IMR-90 (cell line): ENCODE results near the gene HOXA7. TPM values are rescaled to one million over a fixed set of nuclear protein-coding genes. Genes with fewer than 3 reads are reported as not detected.

Source experiments
- ATAC-seq: fragments of 200-7000 bp; cut with Tn5 transposase; 2 replicates; pipeline ENCODE4 v1.9.1; 2020; ENCODE audit warnings: low read depth, mild to moderate bottlenecking, moderate library complexity
- BruUV-seq: library from RNA; stranded (reverse); fragments of 400-500 nt; replicated peaks from 2 replicates; lab custom pipeline; 2021; lab: Mats Ljungman, UMichigan
- CTCF ChIA-PET: fragments of 300-600 bp; formaldehyde crosslinking; extraction: SDS; loops from one replicate; lab custom pipeline; 2021; ENCODE audit warnings: antibody characterized with exemption; lab: Yijun Ruan, JAX
- POLR2A ChIA-PET: fragments of 300-600 bp; sonication (Branson Sonifier 250); formaldehyde crosslinking; loops from one replicate; lab custom pipeline; 2022; ENCODE audit warnings: antibody characterized with exemption; ENCODE audit not compliant: unreplicated experiment; lab: Charles Lee
- DNase-seq: peaks from one replicate; pipeline ENCODE4 v3.0.0; 2013
- H2AFZ ChIP-seq: replicated peaks from 2 replicates; pipeline ENCODE3; 2013; ENCODE audit warnings: low read length, mild to moderate bottlenecking; ENCODE audit not compliant: poor library complexity
- H2AK5ac ChIP-seq: 2 replicates; pipeline ENCODE4 v1.6.1; 2013; ENCODE audit warnings: low read depth, low read length, inconsistent platforms
- H2AK9ac ChIP-seq: replicated peaks from 2 replicates; pipeline ENCODE3; 2013; ENCODE audit warnings: mild to moderate bottlenecking, low read depth, low read length, moderate library complexity; ENCODE audit not compliant: poor library complexity
- H2BK120ac ChIP-seq: 2 replicates; pipeline ENCODE4 v1.6.1; 2013; ENCODE audit warnings: low read depth, low read length, inconsistent platforms
- H2BK15ac ChIP-seq: 3 replicates; pipeline ENCODE4 v1.6.1; 2013; ENCODE audit warnings: low read depth, low read length, inconsistent platforms
- H2BK20ac ChIP-seq: 2 replicates; pipeline ENCODE4 v1.6.1; 2013; ENCODE audit warnings: low read depth, mild to moderate bottlenecking, inconsistent platforms, low read length, moderate library complexity
- H2BK5ac ChIP-seq: 2 replicates; pipeline ENCODE4 v1.6.1; 2013; ENCODE audit warnings: mild to moderate bottlenecking, low read depth, low read length, inconsistent platforms; ENCODE audit not compliant: poor library complexity, severe bottlenecking
- H3K14ac ChIP-seq: replicated peaks from 2 replicates; pipeline ENCODE4 v1.6.1; 2013; ENCODE audit warnings: low read depth, low read length, inconsistent platforms
- H3K18ac ChIP-seq: 2 replicates; pipeline ENCODE4 v1.6.1; 2013; ENCODE audit warnings: low read depth, low read length, control low read depth
- H3K23ac ChIP-seq: 2 replicates; pipeline ENCODE4 v1.6.1; 2013; ENCODE audit warnings: low read depth, low read length, inconsistent platforms
- H3K27ac ChIP-seq: 2 replicates; pipeline ENCODE4 v1.5.1; 2013; ENCODE audit warnings: mild to moderate bottlenecking, control low read depth, low read length; ENCODE audit not compliant: insufficient read depth
- H3K27me3 ChIP-seq: 2 replicates; pipeline ENCODE4 v1.6.1; 2013; ENCODE audit warnings: low read length; ENCODE audit not compliant: control insufficient read depth, insufficient read depth
- H3K36me3 ChIP-seq: 2 replicates; pipeline ENCODE4 v1.6.1; 2013; ENCODE audit warnings: low read length, mixed read lengths; ENCODE audit not compliant: control insufficient read depth, insufficient read depth
- H3K4ac ChIP-seq: 2 replicates; pipeline ENCODE4 v1.6.1; 2013; ENCODE audit warnings: low read depth, low read length, inconsistent platforms
- H3K4me1 ChIP-seq: 2 replicates; pipeline ENCODE4 v1.6.1; 2013; ENCODE audit warnings: low read length, mixed read lengths; ENCODE audit not compliant: control insufficient read depth, insufficient read depth
- H3K4me2 ChIP-seq: 2 replicates; pipeline ENCODE4 v1.6.1; 2013; ENCODE audit warnings: low read depth, mild to moderate bottlenecking, control low read depth, low read length, moderate library complexity
- H3K4me3 ChIP-seq: 2 replicates; pipeline ENCODE4 v1.5.1; 2013; ENCODE audit warnings: low read depth, mild to moderate bottlenecking, control low read depth, low read length, moderate library complexity; ENCODE audit not compliant: insufficient read depth
- H3K56ac ChIP-seq: 2 replicates; pipeline ENCODE4 v1.6.1; 2013; ENCODE audit warnings: low read length, inconsistent platforms; ENCODE audit not compliant: insufficient read depth; ENCODE audit errors: extremely low read depth
- H3K79me1 ChIP-seq, 2 experiments: 2 replicates each; pipeline ENCODE4 v1.6.1; 2013; ENCODE audit warnings: low read length in 2 of 2, inconsistent platforms in 1 of 2, low read depth in 1 of 2
- H3K9ac ChIP-seq: 2 replicates; pipeline ENCODE4 v1.6.1; 2013; ENCODE audit warnings: low read depth, low read length, control low read depth
- H3K9me1 ChIP-seq: 2 replicates; pipeline ENCODE4 v1.6.1; 2013; ENCODE audit warnings: low read length, inconsistent platforms; ENCODE audit not compliant: insufficient read depth
- H3K9me3 ChIP-seq: 2 replicates; pipeline ENCODE4 v1.6.1; 2013; ENCODE audit warnings: low read length; ENCODE audit not compliant: control insufficient read depth, insufficient read depth
- H4K20me1 ChIP-seq: 2 replicates; pipeline ENCODE4 v1.6.1; 2013; ENCODE audit warnings: low read length, inconsistent platforms; ENCODE audit not compliant: insufficient read depth
- H4K5ac ChIP-seq: 2 replicates; pipeline ENCODE4 v1.6.1; 2013; ENCODE audit warnings: mild to moderate bottlenecking, low read depth, low read length, control low read depth
- H4K8ac ChIP-seq, 2 experiments: 2 replicates each; pipeline ENCODE4 v1.6.1; 2013; ENCODE audit warnings: low read depth in 2 of 2, low read length in 2 of 2, control low read depth in 1 of 2, inconsistent platforms in 1 of 2
- H4K91ac ChIP-seq: 2 replicates; pipeline ENCODE4 v1.6.1; 2013; ENCODE audit warnings: low read depth, low read length, inconsistent platforms; ENCODE audit not compliant: insufficient read depth
- BHLHE40 ChIP-seq: fragments of 150-350 bp; IDR thresholded peaks from 2 replicates; pipeline ENCODE4 v1.6.1; 2016; ENCODE audit warnings: mild to moderate bottlenecking, low read depth, low read length
- CEBPB ChIP-seq: IDR thresholded peaks from 2 replicates; pipeline ENCODE4 v1.6.1; 2012; ENCODE audit warnings: low read depth, low read length, improper control_type of control experiment
- CTCF ChIP-seq: conservative IDR thresholded peaks from 2 replicates; pipeline ENCODE4 v1.5.1; 2012; ENCODE audit warnings: mild to moderate bottlenecking, low read depth, low read length, improper control_type of control experiment
- ELK1 ChIP-seq: fragments of 150-350 bp; IDR thresholded peaks from 2 replicates; pipeline ENCODE4 v1.6.1; 2016; ENCODE audit warnings: low read depth, mild to moderate bottlenecking, low read length, moderate library complexity, borderline replicate concordance
- FOS ChIP-seq: fragments of 150-350 bp; IDR thresholded peaks from 2 replicates; pipeline ENCODE4 v1.6.1; 2016; ENCODE audit warnings: low read depth, low read length
- RCOR1 ChIP-seq: IDR thresholded peaks from 2 replicates; pipeline ENCODE4 v1.6.1; 2012; ENCODE audit warnings: mild to moderate bottlenecking, low read length, improper control_type of control experiment; ENCODE audit not compliant: insufficient replicate concordance
- RFX5 ChIP-seq: IDR thresholded peaks from 2 replicates; pipeline ENCODE4 v1.8.0; 2012; ENCODE audit warnings: low read depth, mild to moderate bottlenecking, low read length, moderate library complexity
- SMC3 ChIP-seq: fragments of 150-350 bp; IDR thresholded peaks from 2 replicates; pipeline ENCODE4 v1.6.1; 2016; ENCODE audit warnings: low read depth, mild to moderate bottlenecking, antibody characterized with exemption, low read length, moderate library complexity
- WGBS, 2 experiments: methylation state at CpG; one replicate each; pipeline versions ENCODE4 v1.1.5 to v1.1.7; 2013; ENCODE audit warnings: missing lambda C conversion rate in 2 of 2; ENCODE audit not compliant: insufficient read length in 1 of 2; ENCODE audit errors: extremely low coverage in 2 of 2; 5-methylcytosine and 5-hydroxymethylcytosine counted together
- dilution Hi-C: fragments of 300-500 bp; cut with HindIII; formaldehyde crosslinking; loops from one replicate; pipeline ENCODE4 v1.14.3; 2018; ENCODE audit warnings: low sequenced_read_pairs; ENCODE audit not compliant: unreplicated experiment
- in situ Hi-C: fragments of 300-500 bp; cut with MboI; formaldehyde crosslinking; loops from 3 replicates; pipeline ENCODE4 v1.14.3; 2019; ENCODE audit warnings: low sequenced_read_pairs, inconsistent platforms, mixed read lengths
- intact Hi-C: fragments of 100-400 bp; cut with micrococcal nuclease; formaldehyde crosslinking; loops from 2 replicates; pipeline ENCODE4 v1.10.0; 2022
- polyA plus RNA-seq, 3 experiments: library from polyadenylated mRNA; depleted of rRNA; stranded (reverse); fragments of >200 nt; gene quantifications; 2 replicates each; pipeline ENCODE4 v1.2.3, GENCODE V29; 2012; ENCODE audit warnings: low replicate concordance in 1 of 3
- total RNA-seq: library from RNA; depleted of rRNA; stranded (reverse); fragments of >200 nt; gene quantifications from 2 replicates; pipeline ENCODE4 v1.2.3, GENCODE V29; 2012

Gene HOXA7
- total and polyA plus RNA-seq, 2 of the 4 experiments (the other 2 are of a cell fraction), result 0.18 to 1.7 TPM

- H2AK9ac ChIP-seq, result no peak overlapping the region
- H3K79me1 ChIP-seq, result no peaks in the 10 kb centered on the region
- H2AFZ ChIP-seq, result no peak overlapping the region
- H3K18ac ChIP-seq, result no peak overlapping the region
- no peak overlapping the region for H3K9ac ChIP-seq
- intact Hi-C loops (no loop called here), dilution Hi-C loops (no loop called here), in situ Hi-C loops (no loop called here)
- no peak overlapping the region for H2BK20ac ChIP-seq
- WGBS, 2 experiments, result no CpG with 5 or more reads among the region's 8 CpGs
- H3K4me1 ChIP-seq, result no peaks in the 10 kb centered on the region
- ATAC-seq, result no peak
- H3K36me3 ChIP-seq, result no peaks in the 10 kb centered on the region
- no peak overlapping the region for H2BK5ac ChIP-seq
- H3K4ac ChIP-seq, result no peak overlapping the region
- no peak overlapping the region for H3K14ac ChIP-seq
- no peak overlapping the region for H2BK120ac ChIP-seq
- H4K5ac ChIP-seq, result no peak overlapping the region
- peaks cover 95% of the 10 kb centered on the region for H3K27me3 ChIP-seq
- H2BK15ac ChIP-seq, result no peak overlapping the region
- CTCF ChIA-PET, result no interaction called here
- no peak overlapping the region for H4K91ac ChIP-seq
- H3K9me1 ChIP-seq, result no peaks in the 10 kb centered on the region
- DNase-seq, result no peak
- H3K23ac ChIP-seq, result no peak overlapping the region
- POLR2A ChIA-PET, result no interaction called here
- no peak overlapping the region for H3K56ac ChIP-seq
- no peak overlapping the region for H3K27ac ChIP-seq
- H4K20me1 ChIP-seq, result peaks cover 19% of the 10 kb centered on the region; the same call in 1 of the 2 replicates
- no peak overlapping the region for H3K4me2 ChIP-seq
- no peak for TF ChIP-seq SMC3
- no peak for TF ChIP-seq FOS
- TF ChIP-seq BHLHE40, result no peak
- no peak for TF ChIP-seq RFX5
- TF ChIP-seq RCOR1, result no peak
- no peak for TF ChIP-seq CTCF
- TF ChIP-seq ELK1, result no peak
- no peak for TF ChIP-seq CEBPB
- no peak overlapping the region for H2AK5ac ChIP-seq
- peaks cover 22% of the 10 kb centered on the region for H3K9me3 ChIP-seq
- no peak overlapping the region for H4K8ac ChIP-seq
- no peak overlapping the region for H3K4me3 ChIP-seq
- BruUV-seq, result no TSS peak
Measured at GRCh38 chr7:27171325-27171636, 14.8 kb upstream of the HOXA7 start.
